Neural progenitor cell (in vitro differentiated cells): ENCODE results near the gene TBL1X.

Experiments used
- CTCF ChIP-seq: fragments of 200-600 bp; sonication (generic); IDR thresholded peaks from 2 replicates; pipeline ENCODE4 v1.5.1; 2017; ENCODE audit warnings: antibody characterized with exemption, mild to moderate bottlenecking
- EZH2 ChIP-seq: fragments of 200-600 bp; sonication (generic); IDR thresholded peaks from 2 replicates; pipeline ENCODE4 v1.6.1; 2017; ENCODE audit warnings: antibody characterized with exemption, mild to moderate bottlenecking, moderate library complexity
- EZH2phosphoT487 ChIP-seq: fragments of 200-600 bp; sonication (generic); IDR thresholded peaks from 2 replicates; pipeline ENCODE4 v1.6.1; 2017; ENCODE audit warnings: antibody characterized with exemption

- TF ChIP-seq CTCF (no peak), EZH2 (no peak), EZH2phosphoT487 (no peak)
Measured at GRCh38 chrX:9611436-9612145, 146.7 kb downstream of the TBL1X start.
